ENCODE measurements around the gene MTCP1. TPM values are rescaled to one million over a fixed set of nuclear protein-coding genes. Genes with fewer than 3 reads are reported as not detected.

MTCP1 gene
- 10.2 and 19.0 TPM in 2 replicates for total RNA-seq (ENCODE audit: low replicate concordance)
- long read RNA-seq, partial matches to known transcripts: 0 of 4 reads
- long read RNA-seq, other reads (novel, unspliced or antisense): 4 of 4 reads

GRCh38 chrX:155070975-155071693, at the start of gene MTCP1, which contains the start of the genes BRCC3 and CMC4:
TSS of gene MTCP1 (minus strand) at chrX:155071136. CDS start at chrX:155066010, 5,126 bp downstream.
TSS of gene BRCC3 (plus strand) at chrX:155071508. CDS start at chrX:155071528, 20 bp downstream.
TSS of gene CMC4 (minus strand) at chrX:155071136. CDS start at chrX:155064023, 7,113 bp downstream.
- H3K36me3 Mint-ChIP-seq: no peaks in the 10 kb centered on the region
- peak within 1 kb of the TSS; percentile 92 for H3K4me3 Mint-ChIP-seq
- H3K27me3 Mint-ChIP-seq: no peaks in the 10 kb centered on the region
- peak; percentile 83 for DNase-seq (ENCODE audit: extremely low spot score, unreplicated experiment)
- no peak for TF ChIP-seq CTCF (conservative IDR thresholded peaks at IDR 0.05)
- H3K9me3 Mint-ChIP-seq: no peaks in the 10 kb centered on the region
- H3K27ac Mint-ChIP-seq: peak within 1 kb of the TSS; percentile 85
- H3K4me1 Mint-ChIP-seq (ENCODE audit: unreplicated experiment): no peaks in the 10 kb centered on the region

- no peak overlapping the region for H3K4me3 Mint-ChIP-seq
- no peak overlapping the region for H3K27ac Mint-ChIP-seq
- no peak for DNase-seq (ENCODE audit: extremely low spot score, unreplicated experiment)
- peaks cover 20% of the 10 kb centered on the region for H3K36me3 Mint-ChIP-seq
- H3K4me1 Mint-ChIP-seq (ENCODE audit: unreplicated experiment): no peaks in the 10 kb centered on the region
- no peak for TF ChIP-seq CTCF (conservative IDR thresholded peaks at IDR 0.05)
- no peaks in the 10 kb centered on the region for H3K9me3 Mint-ChIP-seq
- no peaks in the 10 kb centered on the region for H3K27me3 Mint-ChIP-seq
Measured at GRCh38 chrX:155115174-155115819, 44.4 kb upstream of the MTCP1 start.

GRCh38 chrX:155113097-155113496, 42.2 kb upstream of the MTCP1 start:
- H3K27me3 Mint-ChIP-seq: no peaks in the 10 kb centered on the region
- H3K4me1 Mint-ChIP-seq (ENCODE audit: unreplicated experiment): no peaks in the 10 kb centered on the region
- H3K27ac Mint-ChIP-seq: no peak overlapping the region
- H3K36me3 Mint-ChIP-seq: peaks cover 20% of the 10 kb centered on the region
- no peak for TF ChIP-seq CTCF (conservative IDR thresholded peaks at IDR 0.05)
- H3K9me3 Mint-ChIP-seq: no peaks in the 10 kb centered on the region
- no peak for DNase-seq (ENCODE audit: extremely low spot score, unreplicated experiment)
- H3K4me3 Mint-ChIP-seq: no peak overlapping the region

GRCh38 chrX:155112171-155112570, 41.2 kb upstream of the MTCP1 start:
- Mint-ChIP-seq H3K36me3 (peaks cover 20% of the 10 kb centered on the region), H3K4me3 (no peak overlapping the region), H3K27me3 (no peaks in the 10 kb centered on the region), H3K9me3 (no peaks in the 10 kb centered on the region), H3K4me1 (ENCODE audit: unreplicated experiment) (no peaks in the 10 kb centered on the region), H3K27ac (no peak overlapping the region)
- no peak for DNase-seq (ENCODE audit: extremely low spot score, unreplicated experiment)
- TF ChIP-seq CTCF (conservative IDR thresholded peaks at IDR 0.05): no peak

- Mint-ChIP-seq H3K4me1 (ENCODE audit: unreplicated experiment) (no peaks in the 10 kb centered on the region), H3K4me3 (no peak overlapping the region), H3K36me3 (peaks cover 9% of the 10 kb centered on the region), H3K27me3 (no peaks in the 10 kb centered on the region), H3K27ac (no peak overlapping the region), H3K9me3 (no peaks in the 10 kb centered on the region)
- no peak for DNase-seq (ENCODE audit: extremely low spot score, unreplicated experiment)
- no peak for TF ChIP-seq CTCF (conservative IDR thresholded peaks at IDR 0.05)
Measured at GRCh38 chrX:155108427-155108826, 37.5 kb upstream of the MTCP1 start.

Measured in type B pancreatic cell (in vitro differentiated cells).